MM.1S (cell line): ENCODE measurements around the gene BFSP1.

ENCODE experiments used
- EZH2 ChIP-seq: fragments of 300-600 bp; sonication (generic); optimal IDR thresholded peaks from 2 replicates; pipeline ENCODE3; 2017; ENCODE audit warnings: low read depth, mild to moderate bottlenecking, antibody characterized with exemption, low read length, mixed read lengths
- TF ChIP-seq, protein P1 (sequence below): fragments of 300-600 bp; sonication (generic); IDR thresholded peaks from 2 replicates; pipeline ENCODE4 v1.5.1; 2016; ENCODE audit warnings: antibody characterized with exemption, low read length, mixed read lengths

DNA sequence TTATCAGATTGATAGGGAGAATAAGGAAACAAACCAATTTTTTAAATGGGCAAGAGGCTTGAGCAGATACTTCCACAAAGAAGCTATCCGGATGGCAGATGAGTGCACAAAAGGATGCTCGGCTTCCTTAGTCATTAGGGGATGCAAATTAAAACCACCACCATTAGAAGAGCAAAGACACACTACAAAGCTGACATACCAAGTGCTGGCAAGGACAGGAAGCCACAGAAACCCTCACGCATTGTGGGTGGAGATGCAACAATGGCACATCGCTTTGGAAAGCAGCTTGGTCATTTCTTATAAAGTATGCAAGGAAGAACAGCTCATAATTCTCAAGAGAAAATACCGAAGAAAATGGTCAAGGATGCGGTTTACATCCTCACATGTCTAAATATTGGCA lies 19.8 kb downstream of the BFSP1 start:
- TF ChIP-seq EZH2, result no peak
- TF ChIP-seq, protein P1, sequence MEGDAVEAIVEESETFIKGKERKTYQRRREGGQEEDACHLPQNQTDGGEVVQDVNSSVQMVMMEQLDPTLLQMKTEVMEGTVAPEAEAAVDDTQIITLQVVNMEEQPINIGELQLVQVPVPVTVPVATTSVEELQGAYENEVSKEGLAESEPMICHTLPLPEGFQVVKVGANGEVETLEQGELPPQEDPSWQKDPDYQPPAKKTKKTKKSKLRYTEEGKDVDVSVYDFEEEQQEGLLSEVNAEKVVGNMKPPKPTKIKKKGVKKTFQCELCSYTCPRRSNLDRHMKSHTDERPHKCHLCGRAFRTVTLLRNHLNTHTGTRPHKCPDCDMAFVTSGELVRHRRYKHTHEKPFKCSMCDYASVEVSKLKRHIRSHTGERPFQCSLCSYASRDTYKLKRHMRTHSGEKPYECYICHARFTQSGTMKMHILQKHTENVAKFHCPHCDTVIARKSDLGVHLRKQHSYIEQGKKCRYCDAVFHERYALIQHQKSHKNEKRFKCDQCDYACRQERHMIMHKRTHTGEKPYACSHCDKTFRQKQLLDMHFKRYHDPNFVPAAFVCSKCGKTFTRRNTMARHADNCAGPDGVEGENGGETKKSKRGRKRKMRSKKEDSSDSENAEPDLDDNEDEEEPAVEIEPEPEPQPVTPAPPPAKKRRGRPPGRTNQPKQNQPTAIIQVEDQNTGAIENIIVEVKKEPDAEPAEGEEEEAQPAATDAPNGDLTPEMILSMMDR, result no peak
